Amniotic stem cell (primary cell): ENCODE data around the gene TBC1D22B.

Experiments used
- DNase-seq: peaks from one replicate; lab custom pipeline; 2025; lab: John Stamatoyannopoulos, UW

TBC1D22B gene, protein sequence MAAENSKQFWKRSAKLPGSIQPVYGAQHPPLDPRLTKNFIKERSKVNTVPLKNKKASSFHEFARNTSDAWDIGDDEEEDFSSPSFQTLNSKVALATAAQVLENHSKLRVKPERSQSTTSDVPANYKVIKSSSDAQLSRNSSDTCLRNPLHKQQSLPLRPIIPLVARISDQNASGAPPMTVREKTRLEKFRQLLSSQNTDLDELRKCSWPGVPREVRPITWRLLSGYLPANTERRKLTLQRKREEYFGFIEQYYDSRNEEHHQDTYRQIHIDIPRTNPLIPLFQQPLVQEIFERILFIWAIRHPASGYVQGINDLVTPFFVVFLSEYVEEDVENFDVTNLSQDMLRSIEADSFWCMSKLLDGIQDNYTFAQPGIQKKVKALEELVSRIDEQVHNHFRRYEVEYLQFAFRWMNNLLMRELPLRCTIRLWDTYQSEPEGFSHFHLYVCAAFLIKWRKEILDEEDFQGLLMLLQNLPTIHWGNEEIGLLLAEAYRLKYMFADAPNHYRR

GRCh38 chr6:37257634-37258404, at the start of gene TBC1D22B, which contains the start of gene TMEM217:
Gene TBC1D22B, plus strand, starts transcription at chr6:37257772. Its CDS starts 146 bp downstream, at chr6:37257918.
Gene TMEM217, minus strand, starts transcription at chr6:37258144. Its CDS starts 39,114 bp downstream, at chr6:37219030.
- DNase-seq, result peak; percentile 83

DNA sequence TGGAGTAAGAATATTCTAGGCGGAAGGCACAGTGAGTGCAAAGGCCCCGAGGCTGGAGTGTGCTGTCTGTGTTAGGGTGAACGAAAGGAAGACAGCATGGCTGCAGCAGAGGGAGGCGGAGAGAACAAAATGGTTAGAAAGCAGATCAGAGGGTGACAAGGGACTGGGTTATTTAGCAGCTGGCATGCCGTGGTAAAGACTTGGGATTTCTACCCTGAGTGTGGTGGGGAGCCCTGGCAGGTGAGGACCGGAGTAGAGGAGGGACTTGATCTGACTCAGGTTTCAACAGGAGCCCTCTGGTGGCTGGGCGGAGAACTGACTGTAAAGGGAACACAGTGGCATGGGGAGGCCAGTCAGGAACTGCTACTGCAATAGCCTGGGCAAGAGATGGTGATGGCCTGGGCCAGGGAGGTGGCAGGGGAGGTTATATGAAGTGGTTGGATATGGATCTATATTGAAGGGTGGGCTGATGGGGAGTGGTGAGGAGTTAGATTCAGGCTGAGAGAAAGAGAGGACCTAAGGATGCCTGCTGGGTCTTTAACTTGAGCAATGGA, 49.6 kb upstream of the TBC1D22B start:
- DNase-seq, result peak; percentile 34

GRCh38 chr6:37208793-37209192, 48.8 kb upstream of the TBC1D22B start:
- no peak for DNase-seq

GRCh38 chr6:37209461-37210205, 47.9 kb upstream of the TBC1D22B start:
- no peak for DNase-seq

DNA sequence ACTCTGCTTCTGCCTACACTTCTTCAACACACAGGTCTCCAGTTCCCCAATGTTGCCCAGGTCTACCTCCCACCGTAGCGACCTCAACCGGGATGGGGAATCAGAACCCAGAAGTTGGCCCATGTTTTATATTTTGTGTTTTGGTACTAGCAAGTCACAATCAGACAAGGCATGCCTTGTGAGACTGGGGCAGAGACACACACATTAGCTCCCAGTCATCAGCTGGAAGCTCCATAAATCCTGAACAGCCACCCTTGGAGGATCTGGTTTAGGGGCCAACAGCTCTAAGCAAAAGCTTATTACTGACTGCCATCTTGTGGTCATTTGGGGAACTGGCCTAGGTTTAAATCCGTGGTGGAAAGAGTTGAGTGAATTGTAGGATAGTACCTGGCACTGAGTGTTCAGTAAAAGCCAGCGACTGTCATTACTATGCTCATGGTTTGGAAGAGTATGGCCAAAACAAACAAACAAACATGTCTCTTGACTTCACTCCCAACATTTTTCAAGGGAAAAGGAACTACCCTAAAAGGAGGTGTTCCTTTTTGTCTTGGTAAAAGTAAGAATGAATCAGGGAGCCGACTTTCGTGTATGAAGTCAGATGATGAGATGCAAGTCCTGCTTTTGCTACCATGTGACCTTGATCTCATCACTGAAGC, 47.1 kb upstream of the TBC1D22B start:
- peak; percentile 63 for DNase-seq

DNA sequence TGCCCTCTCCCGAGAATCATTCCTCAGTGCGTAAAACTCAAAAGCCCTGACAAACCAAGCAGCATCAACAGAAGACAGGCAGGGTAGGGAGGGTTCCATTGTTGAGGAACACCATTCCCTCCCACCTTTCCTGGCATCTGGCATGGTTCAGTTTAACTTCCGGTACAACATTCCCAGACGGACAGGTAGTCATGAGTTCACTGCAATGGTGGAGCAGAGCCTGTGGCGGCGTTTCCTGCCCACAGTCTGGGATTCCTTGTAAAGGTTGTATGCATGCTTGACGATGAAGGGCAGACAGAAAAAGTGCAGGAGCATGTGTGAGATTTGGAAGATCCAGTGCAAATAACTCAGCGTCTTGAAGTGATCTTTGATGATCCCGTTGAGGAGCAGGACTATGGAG, 45.3 kb upstream of the TBC1D22B start:
- no peak for DNase-seq

GRCh38 chr6:37218061-37218460, 39.5 kb upstream of the TBC1D22B start:
- DNase-seq, result no peak

GRCh38 chr6:37218511-37218910, 39.1 kb upstream of the TBC1D22B start:
- DNase-seq, result no peak

DNA sequence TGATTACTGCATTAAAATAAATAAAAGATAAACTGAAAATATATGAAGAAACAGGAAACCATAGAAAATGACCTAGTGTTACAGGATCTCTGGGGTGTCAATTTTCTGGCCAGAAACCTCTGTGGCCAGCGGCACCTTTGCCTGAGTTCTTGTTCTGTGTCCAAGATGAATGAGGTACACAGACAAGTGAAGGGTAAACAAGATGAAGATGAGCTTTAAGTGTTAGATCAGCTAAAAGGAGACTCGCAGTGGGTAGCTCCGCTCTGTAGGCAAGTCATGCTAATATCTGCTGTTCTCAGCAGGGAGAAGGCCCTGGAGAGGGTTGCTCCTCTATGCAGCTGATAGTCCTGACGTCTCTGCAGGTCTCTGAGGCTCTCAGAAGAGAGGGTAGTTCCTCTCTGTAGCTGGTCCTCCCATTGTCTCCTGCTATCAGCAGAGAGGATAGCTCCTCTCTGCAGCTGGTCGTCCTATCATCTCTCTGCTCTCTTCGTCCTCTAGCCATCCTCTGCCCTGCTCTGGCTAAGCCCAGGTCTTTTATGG, 35.9 kb upstream of the TBC1D22B start:
- DNase-seq, result no peak

GRCh38 chr6:37222125-37222967, 35.2 kb upstream of the TBC1D22B start:
- DNase-seq, result peak; percentile 38

- DNase-seq, result no peak
Measured at GRCh38 chr6:37222992-37223391, 34.6 kb upstream of the TBC1D22B start.

GRCh38 chr6:37225350-37226169, 32.0 kb upstream of the TBC1D22B start:
- DNase-seq, result no peak

DNA sequence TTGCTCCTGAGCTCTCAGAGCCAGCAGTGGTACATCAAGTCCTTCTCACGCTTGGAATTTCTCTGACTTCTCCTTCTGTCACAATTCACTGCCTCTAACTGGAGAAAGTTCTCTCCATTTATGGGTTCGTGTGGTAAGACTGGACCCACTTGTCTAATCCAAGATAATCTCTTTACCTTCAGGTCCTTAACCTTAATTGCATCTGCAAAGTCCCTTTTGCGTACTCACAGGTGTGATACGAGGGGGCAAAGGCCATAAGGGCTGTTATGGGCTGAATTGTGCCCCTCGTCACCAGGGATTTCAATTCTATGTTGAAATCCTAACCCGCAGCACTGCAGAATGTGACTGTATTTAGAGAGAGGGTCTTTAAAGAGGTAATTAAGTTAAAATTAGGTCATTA, 27.5 kb upstream of the TBC1D22B start:
- DNase-seq, result no peak

- no peak for DNase-seq
Measured at GRCh38 chr6:37232430-37233017, 25.0 kb upstream of the TBC1D22B start.

- no peak for DNase-seq
Measured at GRCh38 chr6:37233541-37233940, 24.0 kb upstream of the TBC1D22B start.

- DNase-seq, result no peak
Measured at GRCh38 chr6:37236921-37237320, 20.7 kb upstream of the TBC1D22B start.

DNA sequence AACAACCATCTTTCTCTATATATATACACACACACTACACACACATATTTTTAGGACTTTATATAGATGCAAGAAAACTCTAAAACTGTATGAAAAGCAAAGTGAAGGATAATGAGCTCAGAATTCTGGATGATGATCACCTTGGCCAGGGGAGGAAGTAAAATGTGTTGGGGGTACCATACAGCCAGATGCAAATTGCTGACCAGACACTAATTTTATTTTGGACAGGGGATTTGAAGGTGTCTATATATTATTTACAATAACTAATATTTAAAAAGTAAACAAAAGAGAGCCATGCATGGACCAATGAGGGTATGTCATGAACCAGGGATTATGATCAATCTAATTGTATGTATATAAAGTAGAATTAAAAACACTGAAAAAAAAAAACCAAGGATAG, 19.8 kb upstream of the TBC1D22B start:
- no peak for DNase-seq

DNA sequence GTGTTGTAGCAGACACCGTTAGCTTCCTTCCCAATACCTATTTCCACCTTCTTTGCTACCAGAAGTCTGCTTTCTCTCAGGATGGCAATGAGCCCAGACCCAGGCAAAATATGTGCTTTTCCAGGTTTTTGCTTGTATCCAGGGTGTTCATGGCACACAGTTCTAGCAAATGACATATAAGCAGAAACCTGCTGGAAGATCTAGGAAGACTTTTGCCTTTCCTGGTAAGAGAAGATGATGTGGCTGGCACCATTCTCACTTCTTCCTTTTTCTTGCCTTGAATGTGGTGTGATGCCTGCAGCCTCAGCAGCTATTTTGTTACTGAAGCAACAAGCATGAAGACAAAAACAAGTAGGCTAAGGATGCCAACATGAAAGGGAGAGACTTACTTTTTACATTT, 19.2 kb upstream of the TBC1D22B start:
- DNase-seq, result no peak

- DNase-seq, result no peak
Measured at GRCh38 chr6:37239526-37239925, 18.0 kb upstream of the TBC1D22B start.
